PC-9 (cell line): ENCODE measurements around the gene KIAA1217. TPM values are rescaled to one million over a fixed set of nuclear protein-coding genes. Genes with fewer than 3 reads are reported as not detected.

ENCODE experiments used
- BruUV-seq: library from RNA; stranded (reverse); fragments of 400-500 nt; replicated peaks from 2 replicates; lab custom pipeline; 2021; lab: Mats Ljungman, UMichigan
- CTCF ChIA-PET: fragments of 300-600 bp; sonication (Branson Sonifier 250); formaldehyde crosslinking; loops from one replicate; lab custom pipeline; 2022; ENCODE audit warnings: antibody characterized with exemption; lab: Charles Lee
- POLR2A ChIA-PET: fragments of 300-600 bp; sonication (Branson Sonifier 250); formaldehyde crosslinking; loops from one replicate; lab custom pipeline; 2022; ENCODE audit warnings: antibody characterized with exemption; ENCODE audit not compliant: unreplicated experiment; lab: Charles Lee
- DNase-seq, 2 experiments: peaks; one replicate each; pipeline versions ENCODE4 v3.0.0 to v3.0.0-alpha.2; 2015 to 2022; ENCODE audit warnings: mixed read lengths in 1 of 2
- H2AFZ ChIP-seq: fragments of 200-600 bp; sonication (generic); 2 replicates; pipeline ENCODE4 v1.8.1; 2017; ENCODE audit warnings: antibody characterized with exemption
- H3F3A ChIP-seq: fragments of 200-600 bp; sonication (generic); 2 replicates; pipeline ENCODE4 v1.8.1; 2017; ENCODE audit warnings: antibody characterized with exemption, mild to moderate bottlenecking, low read depth; ENCODE audit not compliant: insufficient read depth
- H3K27ac ChIP-seq: fragments of 200-600 bp; sonication (generic); 2 replicates; pipeline ENCODE4 v1.6.1; 2016; ENCODE audit warnings: mixed run types
- H3K27me3 ChIP-seq: fragments of 200-600 bp; sonication (generic); 2 replicates; pipeline ENCODE4 v1.6.1; 2016; ENCODE audit warnings: low read depth, mixed run types; ENCODE audit not compliant: insufficient read depth
- H3K36me3 ChIP-seq: fragments of 200-600 bp; sonication (generic); 2 replicates; pipeline ENCODE4 v1.6.1; 2016; ENCODE audit warnings: low read depth, mixed run types
- H3K4me1 ChIP-seq: fragments of 200-600 bp; sonication (generic); replicated peaks from 2 replicates; pipeline ENCODE4 v1.6.1; 2016; ENCODE audit warnings: mixed run types; ENCODE audit not compliant: insufficient read depth
- H3K4me2 ChIP-seq: fragments of 200-600 bp; sonication (generic); 2 replicates; pipeline ENCODE4 v1.6.1; 2017; ENCODE audit warnings: mixed run types
- H3K4me3 ChIP-seq: fragments of 200-600 bp; sonication (generic); 2 replicates; pipeline ENCODE4 v1.6.1; 2016; ENCODE audit warnings: mixed run types
- H3K79me2 ChIP-seq: fragments of 200-600 bp; sonication (generic); 2 replicates; pipeline ENCODE4 v1.6.1; 2017; ENCODE audit warnings: low read depth, mixed run types
- H3K9me2 ChIP-seq: fragments of 200-600 bp; sonication (generic); 2 replicates; pipeline ENCODE4 v1.8.1; 2017; ENCODE audit warnings: mild to moderate bottlenecking; ENCODE audit not compliant: insufficient read depth
- H3K9me3 ChIP-seq: fragments of 200-600 bp; sonication (generic); 2 replicates; pipeline ENCODE4 v1.8.1; 2016; ENCODE audit warnings: low read depth; ENCODE audit not compliant: insufficient read depth
- H4K20me1 ChIP-seq: fragments of 200-600 bp; sonication (generic); 2 replicates; pipeline ENCODE4 v1.8.1; 2017; ENCODE audit not compliant: insufficient read depth
- EZH2 ChIP-seq: fragments of 200-600 bp; sonication (generic); IDR thresholded peaks from 2 replicates; pipeline ENCODE4 v1.8.0; 2017; ENCODE audit warnings: antibody characterized with exemption, low read depth
- intact Hi-C: fragments of 100-400 bp; cut with micrococcal nuclease; formaldehyde crosslinking; loops from one replicate; pipeline ENCODE4 v1.10.0; 2022; ENCODE audit not compliant: unreplicated experiment
- total RNA-seq: library from RNA; stranded (reverse); gene quantifications from 2 replicates; pipeline ENCODE4 v1.2.3, GENCODE V29; 2021
- TF ChIP-seq, protein P1 (sequence below): fragments of 200-600 bp; sonication (generic); conservative IDR thresholded peaks from 2 replicates; pipeline ENCODE4 v1.6.1; 2017; ENCODE audit warnings: mixed run types, antibody characterized with exemption, mild to moderate bottlenecking, moderate library complexity

KIAA1217 gene
- total RNA-seq, 1 experiment from 2014 or later = 41.1 TPM

DNA sequence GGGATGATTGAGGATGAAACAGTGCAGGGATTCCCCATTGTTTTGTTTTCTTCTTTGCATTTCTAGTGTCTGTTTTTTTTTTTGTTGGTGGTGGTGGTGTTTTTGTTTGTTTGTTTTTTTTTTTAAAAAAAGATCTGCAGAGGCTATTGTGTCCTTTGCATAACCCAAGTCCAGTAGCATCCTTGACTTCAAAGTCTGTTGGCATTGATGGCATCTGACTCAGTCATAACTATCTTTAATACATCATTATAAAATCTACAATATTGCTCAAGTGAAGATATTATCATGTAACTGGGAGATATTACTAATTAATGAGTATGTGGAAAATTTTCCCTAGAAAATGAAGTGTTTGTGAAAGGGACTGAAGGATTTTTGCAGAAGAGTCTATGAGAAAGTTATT, 70.2 kb downstream of the KIAA1217 start:
- TF ChIP-seq, protein P1, sequence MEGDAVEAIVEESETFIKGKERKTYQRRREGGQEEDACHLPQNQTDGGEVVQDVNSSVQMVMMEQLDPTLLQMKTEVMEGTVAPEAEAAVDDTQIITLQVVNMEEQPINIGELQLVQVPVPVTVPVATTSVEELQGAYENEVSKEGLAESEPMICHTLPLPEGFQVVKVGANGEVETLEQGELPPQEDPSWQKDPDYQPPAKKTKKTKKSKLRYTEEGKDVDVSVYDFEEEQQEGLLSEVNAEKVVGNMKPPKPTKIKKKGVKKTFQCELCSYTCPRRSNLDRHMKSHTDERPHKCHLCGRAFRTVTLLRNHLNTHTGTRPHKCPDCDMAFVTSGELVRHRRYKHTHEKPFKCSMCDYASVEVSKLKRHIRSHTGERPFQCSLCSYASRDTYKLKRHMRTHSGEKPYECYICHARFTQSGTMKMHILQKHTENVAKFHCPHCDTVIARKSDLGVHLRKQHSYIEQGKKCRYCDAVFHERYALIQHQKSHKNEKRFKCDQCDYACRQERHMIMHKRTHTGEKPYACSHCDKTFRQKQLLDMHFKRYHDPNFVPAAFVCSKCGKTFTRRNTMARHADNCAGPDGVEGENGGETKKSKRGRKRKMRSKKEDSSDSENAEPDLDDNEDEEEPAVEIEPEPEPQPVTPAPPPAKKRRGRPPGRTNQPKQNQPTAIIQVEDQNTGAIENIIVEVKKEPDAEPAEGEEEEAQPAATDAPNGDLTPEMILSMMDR = no peak
- no peak for TF ChIP-seq EZH2
- no peak overlapping the region for H3K27ac ChIP-seq
- DNase-seq = no peak
- no peaks in the 10 kb centered on the region for H3K9me3 ChIP-seq
- H3K4me2 ChIP-seq = no peak overlapping the region
- no peaks in the 10 kb centered on the region for H3K4me1 ChIP-seq
- H2AFZ ChIP-seq = no peak overlapping the region
- no peaks in the 10 kb centered on the region for H3K79me2 ChIP-seq
- H3K36me3 ChIP-seq = no peaks in the 10 kb centered on the region
- no peaks in the 10 kb centered on the region for H4K20me1 ChIP-seq
- no peaks in the 10 kb centered on the region for H3F3A ChIP-seq
- H3K27me3 ChIP-seq = no peaks in the 10 kb centered on the region
- H3K4me3 ChIP-seq = no peak overlapping the region
- intact Hi-C loops = no loop called here
- ChIA-PET CTCF (no interaction called here), POLR2A (no interaction called here)
- BruUV-seq = no TSS peak
- no peaks in the 10 kb centered on the region for H3K9me2 ChIP-seq

DNA sequence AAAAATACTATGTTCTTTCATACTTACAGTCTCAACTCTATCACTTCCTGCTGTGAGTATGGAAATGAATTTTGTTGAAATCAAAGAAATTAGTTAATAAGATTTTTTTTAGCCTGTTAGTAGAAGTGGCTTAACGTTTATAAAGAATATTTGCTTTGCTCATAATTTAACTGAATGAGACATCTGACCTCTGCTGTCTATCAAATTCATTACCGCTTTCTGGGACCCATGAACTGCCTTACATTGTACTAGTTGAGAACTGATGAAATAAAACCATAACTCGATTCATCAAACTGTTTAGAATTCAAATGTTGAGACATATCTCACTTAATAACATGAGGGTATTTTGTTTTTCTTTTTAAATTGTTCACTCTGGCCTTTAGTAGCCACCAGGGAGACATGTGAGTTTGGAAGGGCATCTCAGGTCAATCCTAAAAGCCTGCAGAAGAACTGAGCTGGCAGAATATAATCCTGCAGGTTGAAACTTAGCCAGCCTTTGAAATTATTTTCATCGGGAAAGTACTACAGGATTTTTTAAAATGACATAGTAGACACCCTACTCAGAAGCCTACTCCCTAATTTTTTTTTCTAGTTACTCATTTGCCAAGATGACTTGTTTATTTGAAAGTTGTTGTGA, 78.7 kb downstream of the KIAA1217 start:
- Histone ChIP-seq H3K27ac (no peak overlapping the region), H3K9me3 (peaks cover 6% of the 10 kb centered on the region; the same call in 1 of the 2 replicates), H2AFZ (no peak overlapping the region), H3K27me3 (no peaks in the 10 kb centered on the region), H4K20me1 (no peaks in the 10 kb centered on the region), H3K4me1 (0 out of 2 replicates have a peak, but pooled peaks cover 2% of the 10 kb centered on the region), H3K9me2 (no peaks in the 10 kb centered on the region), H3K4me2 (no peak overlapping the region), H3K36me3 (no peaks in the 10 kb centered on the region; the same call in 1 of the 2 replicates), H3K79me2 (no peaks in the 10 kb centered on the region), H3F3A (no peaks in the 10 kb centered on the region; the same call in 1 of the 2 replicates), H3K4me3 (no peak overlapping the region)
- no peak for DNase-seq
- BruUV-seq = no TSS peak
- no peak for TF ChIP-seq EZH2
- TF ChIP-seq, protein P1 = no peak
- CTCF ChIA-PET = no interaction called here
- intact Hi-C loops = no loop called here
- POLR2A ChIA-PET = interaction anchor here (0.7 kb wide), 1 partner anchor 36 kb away, joined by 4 read pairs; no protein-coding TSS in a partner anchor

DNA sequence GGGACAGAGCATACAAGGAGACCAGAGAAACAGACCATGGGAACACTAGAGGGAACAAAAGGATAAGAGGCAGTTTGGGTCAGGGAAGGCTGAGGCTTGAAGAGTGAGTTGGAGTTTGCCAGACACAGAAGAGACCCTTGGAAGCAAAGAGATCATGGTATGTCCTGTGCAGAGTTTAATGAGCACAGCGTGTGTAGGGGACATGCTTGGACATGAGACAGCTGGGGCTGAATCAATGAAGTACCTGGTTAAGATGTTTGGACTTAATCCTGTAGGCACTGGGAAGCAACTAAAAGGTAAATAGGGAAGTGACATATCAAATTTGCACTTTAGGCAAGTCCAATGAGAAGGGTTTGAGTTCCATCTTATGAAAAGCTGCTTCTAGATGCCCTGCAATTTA, 79.6 kb downstream of the KIAA1217 start:
- Histone ChIP-seq H3K4me2 (no peak overlapping the region), H3K79me2 (no peaks in the 10 kb centered on the region), H3K9me2 (no peaks in the 10 kb centered on the region), H3F3A (peaks cover 7% of the 10 kb centered on the region; the same call in 1 of the 2 replicates), H4K20me1 (no peaks in the 10 kb centered on the region), H3K4me1 (peaks cover 11% of the 10 kb centered on the region), H3K9me3 (peaks cover 6% of the 10 kb centered on the region; the same call in 1 of the 2 replicates), H3K4me3 (no peak overlapping the region), H3K27ac (no peak overlapping the region), H3K27me3 (no peaks in the 10 kb centered on the region), H3K36me3 (no peaks in the 10 kb centered on the region; the same call in 1 of the 2 replicates), H2AFZ (no peak overlapping the region)
- DNase-seq = no peak
- CTCF ChIA-PET = interaction anchor here (0.5 kb wide), 1 partner anchor 868 kb away, joined by 4 read pairs; no protein-coding TSS in a partner anchor
- intact Hi-C loops = no loop called here
- POLR2A ChIA-PET = no interaction called here
- TF ChIP-seq EZH2 = no peak
- TF ChIP-seq, protein P1 = no peak
- no TSS peak for BruUV-seq
